HG02610 (cell line): ENCODE results near the gene OTOP3.

Experiments
- ATAC-seq: cut with Tn5 transposase; IDR thresholded peaks from one replicate; pipeline ENCODE4 v1.9.1; 2021; ENCODE audit warnings: mild to moderate bottlenecking, moderate library complexity; ENCODE audit not compliant: unreplicated experiment

The OTOP3 gene

GRCh38 chr17:74916136-74916850 is 19.4 kb upstream of the OTOP3 start:
- ATAC-seq: no peak

DNA sequence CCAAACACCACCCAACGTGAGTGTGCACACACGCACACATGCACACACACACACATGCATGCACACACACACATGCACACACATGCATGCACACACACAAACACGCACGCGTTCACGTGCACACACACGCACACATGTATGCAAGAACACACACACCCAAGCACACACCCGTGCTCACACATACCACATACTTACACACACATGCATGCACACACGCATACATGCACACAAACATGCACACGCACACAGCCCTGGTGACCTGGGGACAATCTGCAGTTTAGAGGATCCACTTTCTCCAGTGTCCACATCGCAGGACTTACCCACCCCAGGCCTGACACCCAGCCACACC is 18.9 kb upstream of the OTOP3 start:
- ATAC-seq: no peak

DNA sequence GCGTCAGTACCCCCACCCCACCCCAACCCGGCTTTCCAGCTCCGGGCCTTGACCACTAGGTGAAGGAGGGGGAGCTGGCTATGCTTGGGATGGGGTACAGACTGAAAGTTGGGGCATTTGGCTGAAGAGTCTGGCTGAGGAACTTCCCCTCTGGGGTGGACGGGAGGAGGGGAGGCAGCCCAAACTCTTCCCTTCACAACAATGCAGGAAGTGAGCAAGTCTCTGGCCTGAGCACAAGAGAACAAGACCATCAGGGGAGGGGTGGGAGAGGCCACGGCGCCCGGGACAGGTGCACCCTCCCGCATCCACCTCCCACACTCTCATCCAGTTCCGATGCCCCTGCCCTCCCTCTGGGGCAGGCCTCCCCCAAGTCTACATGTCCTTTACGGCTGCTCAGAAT is 18.3 kb upstream of the OTOP3 start:
- no peak for ATAC-seq

DNA sequence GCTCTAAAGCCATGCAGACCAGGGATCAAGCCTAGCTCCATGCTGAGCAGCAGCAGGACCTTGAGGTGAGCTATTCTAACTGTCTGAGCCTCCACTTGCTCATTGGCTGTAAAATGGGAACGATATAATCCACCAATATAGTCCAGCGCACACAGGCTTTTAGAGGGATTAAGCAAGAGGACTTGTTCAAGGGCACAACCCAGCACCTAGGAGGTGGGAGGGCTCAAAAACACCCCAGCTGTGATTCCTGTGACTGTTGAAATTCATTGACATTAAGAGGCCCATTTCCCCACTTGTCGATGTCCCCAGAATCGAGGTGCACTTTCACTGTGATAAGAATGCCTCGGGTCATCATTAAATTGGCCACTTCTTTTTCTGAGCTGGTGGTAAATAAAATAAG is 16.8 kb upstream of the OTOP3 start:
- no peak for ATAC-seq

GRCh38 chr17:74919440-74920305 is 16.0 kb upstream of the OTOP3 start:
- no peak for ATAC-seq

DNA sequence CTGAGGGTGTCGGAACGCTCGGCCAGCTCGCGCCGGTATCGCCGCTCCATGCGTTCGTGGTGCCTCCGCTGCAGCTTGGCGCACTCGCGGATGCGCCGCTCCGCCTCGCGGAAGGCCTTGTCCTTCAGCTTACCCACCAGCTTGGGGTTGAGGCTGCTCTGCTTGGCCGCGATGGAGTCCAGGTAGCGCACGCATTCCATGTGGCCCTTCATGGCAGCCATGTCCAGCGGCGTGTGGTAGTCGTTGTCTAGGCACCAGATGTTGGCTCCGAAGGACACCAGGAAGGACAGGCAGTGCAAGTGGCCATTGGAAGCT is 15.4 kb upstream of the OTOP3 start:
- ATAC-seq: no peak

DNA sequence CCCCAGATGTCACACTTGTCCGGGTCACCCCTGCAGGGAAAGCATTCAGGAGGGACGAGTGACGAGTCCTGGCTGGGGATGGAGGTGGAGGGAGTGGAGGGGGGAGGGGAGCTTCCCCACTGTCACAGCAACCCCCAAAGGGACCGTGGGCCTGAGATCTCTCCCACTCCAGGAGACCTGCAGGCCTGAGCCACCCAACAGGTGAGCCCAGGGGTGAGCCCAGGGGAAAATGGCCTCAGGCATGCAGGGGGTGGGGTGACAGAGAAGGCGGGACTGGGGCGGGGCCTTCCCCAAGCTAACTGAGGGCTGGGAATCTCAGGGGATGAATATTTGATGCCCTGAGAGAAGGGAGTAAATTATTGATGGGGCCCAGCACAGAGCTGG is 15.1 kb upstream of the OTOP3 start:
- no peak for ATAC-seq

- no peak for ATAC-seq
Measured at GRCh38 chr17:74921026-74921681, 14.5 kb upstream of the OTOP3 start.

DNA sequence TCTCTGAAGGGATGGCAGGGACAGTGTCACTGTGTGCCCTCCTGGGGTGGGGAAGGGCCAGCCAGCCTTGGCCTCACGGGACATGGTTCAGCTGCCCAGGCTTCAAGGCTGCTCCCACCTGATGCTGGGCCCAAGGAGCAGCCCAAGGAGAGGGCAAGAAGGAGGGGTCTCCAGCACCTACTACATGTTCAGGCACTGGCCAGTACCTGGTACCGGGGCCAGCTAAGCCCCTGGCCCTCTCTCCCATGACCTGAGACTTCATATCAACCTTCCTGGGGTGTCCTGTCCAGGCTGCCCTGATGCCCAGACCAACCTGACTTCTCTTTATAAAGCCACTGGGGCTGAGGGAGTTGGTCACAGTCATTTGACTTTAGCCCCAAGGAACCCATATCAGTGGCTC is 13.9 kb upstream of the OTOP3 start:
- ATAC-seq: no peak

GRCh38 chr17:74922172-74922571 is 13.5 kb upstream of the OTOP3 start:
- ATAC-seq: no peak

- no peak for ATAC-seq
Measured at GRCh38 chr17:74922694-74923537, 12.8 kb upstream of the OTOP3 start, which contains the start of gene USH1G. USH1G (minus strand) TSS chr17:74923255; CDS start chr17:74923073, 182 bp downstream.

DNA sequence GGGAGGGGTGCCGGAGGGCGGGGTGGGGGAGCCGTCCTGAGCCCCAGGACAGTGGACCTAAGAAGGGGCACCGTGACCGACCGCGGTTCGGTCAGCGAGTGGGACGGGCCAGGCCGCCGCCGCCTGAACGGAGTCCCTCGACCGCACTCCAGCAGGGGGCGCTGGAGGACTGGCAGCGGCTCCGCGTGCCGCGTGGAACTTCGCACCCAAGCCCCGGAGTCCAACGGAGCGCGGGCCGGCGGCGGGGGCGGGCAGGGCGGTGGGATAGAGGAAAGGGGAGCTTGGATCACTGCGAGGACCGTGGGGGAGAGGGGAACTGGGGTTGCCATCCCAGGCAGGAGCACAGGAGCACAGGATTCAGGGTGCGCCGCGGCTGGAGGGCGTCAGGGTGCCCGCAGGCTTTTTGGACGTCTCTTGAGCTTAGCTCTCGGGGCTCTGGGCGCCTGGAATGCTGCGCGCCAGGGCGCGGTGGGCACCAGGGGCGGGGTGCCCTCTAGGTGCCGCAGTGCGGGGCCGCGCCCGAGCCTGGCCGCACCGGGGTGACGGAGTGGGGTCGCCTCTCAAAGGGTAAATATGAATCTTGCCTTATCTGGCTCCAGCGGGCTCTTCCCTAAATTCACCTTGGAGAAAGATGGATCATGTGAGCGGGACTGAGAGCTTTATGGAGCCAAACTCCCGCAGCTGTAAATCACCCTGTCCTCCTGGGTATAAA is 12.0 kb upstream of the OTOP3 start:
- ATAC-seq: no peak

DNA sequence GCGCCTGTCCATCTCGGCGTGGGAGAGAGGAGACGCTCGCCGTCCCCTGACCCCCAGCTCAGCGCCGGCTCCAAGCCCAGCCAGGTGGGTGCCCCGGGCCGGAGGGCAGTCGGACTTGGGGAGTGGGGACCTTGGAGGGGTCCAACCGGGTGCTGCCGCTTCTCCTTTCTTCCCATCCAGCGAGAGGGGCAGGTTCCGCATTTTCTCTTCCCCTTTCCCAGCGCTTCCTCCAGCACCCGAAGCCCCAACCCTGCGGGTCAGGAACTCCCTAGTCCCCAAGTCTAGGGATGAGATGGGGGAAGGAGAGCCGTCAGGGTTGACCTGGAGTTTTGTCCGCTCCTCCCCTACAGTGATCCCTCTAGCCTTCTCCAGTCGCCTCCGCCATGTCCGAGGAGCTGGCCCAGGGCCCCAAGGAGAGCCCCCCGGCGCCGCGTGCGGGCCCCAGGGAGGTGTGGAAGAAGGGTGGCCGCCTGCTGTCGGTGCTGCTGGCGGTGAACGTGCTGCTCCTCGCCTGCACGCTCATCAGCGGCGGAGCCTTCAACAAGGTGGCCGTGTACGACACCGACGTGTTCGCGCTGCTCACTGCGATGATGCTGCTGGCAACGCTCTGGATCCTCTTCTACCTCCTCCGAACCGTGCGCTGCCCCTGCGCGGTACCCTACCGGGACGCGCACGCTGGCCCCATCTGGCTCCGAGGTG is 11.3 kb upstream of the OTOP3 start, which contains the start of gene OTOP2:
OTOP2 (plus strand) TSS at position 24 of the 699 bp plus-strand sequence; CDS start at position 384, 360 bp downstream.
- no peak for ATAC-seq

- no peak for ATAC-seq
Measured at GRCh38 chr17:74925242-74925641, 10.5 kb upstream of the OTOP3 start.

GRCh38 chr17:74928786-74929185 is 6.9 kb upstream of the OTOP3 start:
- ATAC-seq: no peak

- no peak for ATAC-seq
Measured at GRCh38 chr17:74930535-74931036, 5.1 kb upstream of the OTOP3 start.

DNA sequence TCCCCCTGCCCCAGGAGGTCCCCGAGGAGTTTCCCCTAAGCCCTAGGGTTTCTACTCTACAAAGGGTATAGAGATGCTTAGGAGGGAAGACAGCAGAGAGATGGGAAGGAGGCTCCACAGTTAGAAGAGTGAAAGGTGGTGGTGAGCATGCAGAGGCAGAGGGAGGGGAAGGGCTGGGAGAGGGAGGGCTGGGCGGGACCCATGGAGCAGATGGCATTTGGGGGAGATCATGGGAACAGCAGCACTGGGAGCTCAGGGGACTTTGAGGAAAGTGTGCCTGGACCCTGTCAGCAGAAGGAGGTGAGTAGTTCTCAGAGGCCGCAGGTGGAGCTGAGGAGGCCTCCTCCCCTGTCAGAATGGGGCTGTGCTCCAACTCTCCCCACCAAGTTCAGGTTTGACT is 650 bp upstream of the OTOP3 start:
- no peak for ATAC-seq

DNA sequence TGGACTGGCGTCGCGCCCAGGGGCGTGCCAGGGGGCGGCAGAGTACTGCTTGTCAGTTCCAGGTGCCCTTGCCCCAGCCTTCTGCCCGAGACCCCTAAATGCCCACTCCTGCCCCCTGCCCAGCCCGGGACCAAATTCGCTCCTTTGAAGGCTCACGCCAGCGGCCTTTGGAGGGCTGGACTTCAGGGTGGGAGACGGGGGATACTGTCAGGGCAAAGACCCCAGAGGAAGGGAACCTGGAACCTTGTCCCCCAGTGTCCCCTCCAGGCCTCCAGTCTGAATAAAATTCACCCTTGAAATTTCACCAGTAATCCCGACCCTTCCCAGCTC is 737 bp downstream of the OTOP3 start:
- ATAC-seq: no peak
